ENCODE measurements around the gene PDZD7.

Gene PDZD7

DNA sequence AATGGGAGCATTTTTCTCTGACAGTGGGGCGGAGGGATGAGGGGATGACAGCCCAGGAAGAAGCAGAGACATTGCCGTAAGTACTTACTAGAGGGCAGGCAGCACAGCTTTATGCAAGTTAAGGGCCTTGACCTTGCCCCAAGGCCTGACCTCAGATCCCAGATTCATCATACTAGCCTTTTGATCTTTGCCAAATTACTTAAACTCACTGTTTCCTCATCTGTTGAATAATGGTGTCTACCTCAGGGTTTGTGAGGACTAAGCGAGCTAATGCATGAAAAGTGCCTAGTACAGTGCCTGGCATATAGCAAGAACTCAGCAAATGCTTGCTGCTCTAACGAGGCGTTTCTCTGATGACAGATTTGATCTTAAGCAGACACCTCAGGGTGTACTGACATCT lies 65.1 kb downstream of the PDZD7 start:
- no peak for DNase-seq
- in situ Hi-C loops (cut with HindIII; ENCODE audit: low pct_ligation_motif_present, low pct_unique_long_range_greater_than_20kb, low sequenced_read_pairs) = no loop called here

DNA sequence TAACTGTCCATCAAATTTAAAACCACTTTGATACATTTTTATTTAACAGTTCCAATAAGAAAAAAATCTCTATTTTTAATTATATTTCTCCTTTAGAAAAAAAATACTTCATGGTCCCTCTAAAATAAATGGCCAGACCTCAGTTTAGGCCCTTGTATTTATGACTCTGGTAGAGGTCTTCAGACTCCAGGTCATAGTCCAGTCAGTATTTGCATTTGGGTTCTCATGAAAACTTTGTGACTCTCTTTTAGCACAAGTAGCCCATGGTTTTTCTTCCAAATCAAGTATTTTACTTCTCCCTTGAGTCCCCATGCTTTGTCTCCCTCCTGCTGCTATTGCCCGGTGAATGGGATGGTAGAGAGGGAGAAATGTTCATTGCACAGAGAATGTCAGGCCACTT lies 67.1 kb downstream of the PDZD7 start:
- in situ Hi-C loops (cut with HindIII; ENCODE audit: low pct_ligation_motif_present, low pct_unique_long_range_greater_than_20kb, low sequenced_read_pairs) = no loop called here
- no peak for DNase-seq

DNA sequence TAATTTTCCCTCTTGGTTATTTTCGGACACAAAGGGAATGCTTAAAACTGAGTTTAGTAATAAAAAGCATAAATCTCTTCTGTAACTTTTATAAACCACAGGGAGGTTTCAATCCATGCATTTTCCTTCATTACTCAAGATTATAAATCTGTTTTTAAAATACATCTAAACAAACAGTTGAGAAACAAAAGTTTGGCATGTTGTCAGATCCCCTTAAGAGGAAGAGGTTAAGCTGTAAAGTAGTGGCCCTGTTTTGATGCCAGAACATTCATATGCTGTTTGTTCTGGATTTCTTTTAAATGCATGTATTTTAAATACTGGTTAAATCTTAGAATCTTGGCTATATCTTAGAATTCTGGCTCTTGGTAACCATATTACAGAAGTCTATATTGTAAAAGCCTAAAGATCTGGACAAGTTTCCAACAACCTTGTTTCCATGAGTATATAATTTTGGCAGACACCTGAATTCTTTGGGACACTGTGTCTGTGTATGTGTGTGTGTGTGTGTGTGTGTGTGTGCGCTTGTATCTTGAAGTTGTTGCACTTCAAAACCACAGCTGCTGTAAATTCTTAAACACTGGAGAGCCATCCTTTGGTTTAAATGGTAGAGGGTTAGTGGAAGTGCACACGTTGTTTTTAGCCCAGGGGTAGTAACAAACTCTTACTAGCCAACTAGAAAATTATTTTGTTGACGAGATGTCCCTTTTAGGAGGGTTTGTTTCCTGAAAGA lies 68.4 kb downstream of the PDZD7 start:
- in situ Hi-C loops (cut with HindIII; ENCODE audit: low pct_ligation_motif_present, low pct_unique_long_range_greater_than_20kb, low sequenced_read_pairs) = no loop called here
- DNase-seq = no peak

DNA sequence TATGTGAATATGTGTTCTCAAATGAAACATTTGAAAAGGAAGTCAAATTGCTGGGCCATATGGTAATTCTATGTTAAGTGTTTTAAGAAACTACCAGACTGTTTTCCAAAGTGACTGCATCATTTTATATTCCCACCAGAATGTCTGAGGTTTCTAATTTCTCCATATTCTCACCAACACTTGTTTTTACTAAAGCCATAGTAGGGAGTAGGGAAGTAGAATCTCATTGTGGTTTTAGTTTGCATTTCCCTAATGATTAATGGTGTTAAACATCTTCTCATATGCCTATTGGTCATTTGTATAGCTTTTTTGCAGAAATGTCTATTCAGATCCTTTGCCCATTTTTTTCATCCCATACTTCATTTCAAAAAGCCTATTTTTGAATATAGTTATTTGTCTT lies 70.7 kb downstream of the PDZD7 start:
- no peak for DNase-seq
- in situ Hi-C loops (cut with HindIII; ENCODE audit: low pct_ligation_motif_present, low pct_unique_long_range_greater_than_20kb, low sequenced_read_pairs) = no loop called here

Data from ACHN (cell line).